GM21515 (cell line): ENCODE data around the gene MXD3.
"Not testable (repeated sequence)": the region's sequence is repeated elsewhere in the genome, so short reads cannot be mapped to it uniquely, and the experiment has no call there.

Experiments used
- ATAC-seq: cut with Tn5 transposase; IDR thresholded peaks from one replicate; pipeline ENCODE4 v1.9.1; 2021; ENCODE audit not compliant: unreplicated experiment

MXD3 gene

DNA sequence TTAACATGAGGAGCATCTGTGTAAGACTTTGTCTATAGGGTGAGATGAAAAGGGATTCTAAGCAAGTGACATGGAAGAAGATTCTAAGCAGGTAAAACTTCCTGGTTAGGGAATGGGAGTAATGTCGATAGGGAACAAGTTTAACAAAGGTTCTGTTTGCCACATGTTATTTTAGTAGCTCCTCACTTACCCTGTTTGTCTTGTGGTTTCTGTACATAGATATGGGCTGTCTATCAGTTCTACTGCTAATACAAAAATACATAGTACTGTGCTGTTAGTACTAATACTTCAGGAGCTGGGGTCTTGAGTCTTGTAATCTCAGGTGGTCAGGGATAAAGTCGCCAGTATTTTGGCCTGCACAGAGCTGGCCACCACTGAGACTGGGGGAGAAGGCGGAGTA lies 41.0 kb downstream of the MXD3 start:
- ATAC-seq, result no peak

DNA sequence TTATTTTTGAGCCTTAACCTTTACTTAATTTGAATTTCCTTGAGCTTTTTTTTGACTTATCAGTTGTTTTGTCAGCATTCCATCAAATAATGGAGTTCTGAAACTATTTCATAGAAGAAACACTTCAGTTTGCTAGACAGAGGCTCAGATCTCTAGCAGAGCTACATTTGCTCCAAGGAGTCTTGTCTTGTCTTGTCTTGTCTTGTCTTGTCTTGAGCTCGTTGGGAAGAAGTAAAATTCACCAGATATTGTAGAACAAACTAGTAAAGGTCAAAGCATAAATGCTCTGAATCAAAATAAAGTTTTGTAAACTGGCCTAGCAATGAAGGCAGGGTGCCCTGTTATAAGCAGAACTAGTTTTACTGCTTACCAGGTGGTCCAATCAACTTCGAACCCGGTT lies 41.7 kb downstream of the MXD3 start:
- ATAC-seq, result no peak

DNA sequence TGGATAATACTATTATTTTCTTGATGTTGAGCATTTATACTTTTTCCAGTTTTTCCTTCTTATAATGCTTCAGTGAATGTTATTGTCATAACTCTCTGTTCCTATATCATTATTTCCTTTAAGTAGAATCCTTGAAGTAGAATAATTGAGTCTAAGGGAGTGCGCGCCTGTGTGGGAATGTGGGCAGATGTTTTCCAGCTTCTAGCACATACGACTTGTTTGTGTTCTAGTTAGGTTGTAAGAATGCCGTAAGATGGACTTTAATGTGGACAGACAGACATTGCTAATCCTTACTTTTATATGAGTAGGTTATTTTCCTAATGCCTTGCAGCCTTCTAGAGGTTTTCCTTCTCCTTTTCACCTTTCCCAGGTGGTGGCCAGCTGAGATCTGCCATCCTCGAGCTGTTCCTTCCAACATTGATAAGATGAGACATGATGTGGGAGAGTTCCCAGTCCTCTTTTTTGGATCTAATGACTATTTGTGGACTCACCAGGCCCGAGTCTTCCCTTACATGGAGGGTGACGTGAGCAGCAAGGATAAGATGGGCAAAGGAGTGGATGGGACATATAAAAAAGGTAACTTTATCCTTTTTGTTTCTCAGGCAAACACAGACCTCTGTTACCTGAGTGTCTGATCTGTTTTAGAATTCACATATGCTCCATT lies 42.3 kb downstream of the MXD3 start:
- ATAC-seq, result no peak

DNA sequence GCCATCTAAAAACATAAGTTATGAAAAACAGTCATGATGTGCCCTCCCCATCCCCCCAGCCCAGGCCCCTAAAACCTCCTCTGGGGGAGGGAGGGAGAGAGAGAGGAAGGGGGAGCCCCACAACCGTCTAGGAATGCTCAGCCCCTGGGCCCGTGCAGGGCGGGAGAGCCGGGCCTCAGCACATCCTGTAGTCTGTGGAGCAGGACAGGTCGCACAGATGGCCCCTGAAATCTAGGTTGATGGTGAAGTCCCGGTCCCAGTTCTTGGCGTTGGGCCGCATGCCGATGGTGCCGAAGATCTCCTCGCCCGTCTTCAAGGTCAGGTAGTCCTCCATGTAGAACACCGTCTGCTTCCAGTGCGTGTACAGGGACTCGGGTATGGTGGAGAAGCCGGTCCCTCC lies 46.3 kb downstream of the MXD3 start:
- ATAC-seq, result no peak

DNA sequence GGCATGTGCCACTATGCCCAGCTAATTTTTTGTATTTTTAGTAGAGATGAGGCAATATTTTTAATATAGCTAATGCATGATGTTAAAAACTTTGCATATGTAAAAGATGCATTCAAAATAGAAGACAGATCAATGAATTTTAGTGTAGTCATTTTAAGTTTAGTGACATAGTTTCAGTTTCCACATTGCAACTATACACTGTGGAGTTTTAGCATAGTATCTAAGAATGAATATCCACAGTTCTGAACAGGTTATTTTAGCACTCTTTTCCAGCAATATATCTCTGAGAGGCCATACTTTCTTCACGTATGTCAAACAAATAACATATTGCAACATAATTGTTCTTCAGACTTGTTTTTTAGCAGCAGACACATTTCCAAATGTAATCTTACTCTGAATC lies 47.5 kb downstream of the MXD3 start:
- no peak for ATAC-seq

DNA sequence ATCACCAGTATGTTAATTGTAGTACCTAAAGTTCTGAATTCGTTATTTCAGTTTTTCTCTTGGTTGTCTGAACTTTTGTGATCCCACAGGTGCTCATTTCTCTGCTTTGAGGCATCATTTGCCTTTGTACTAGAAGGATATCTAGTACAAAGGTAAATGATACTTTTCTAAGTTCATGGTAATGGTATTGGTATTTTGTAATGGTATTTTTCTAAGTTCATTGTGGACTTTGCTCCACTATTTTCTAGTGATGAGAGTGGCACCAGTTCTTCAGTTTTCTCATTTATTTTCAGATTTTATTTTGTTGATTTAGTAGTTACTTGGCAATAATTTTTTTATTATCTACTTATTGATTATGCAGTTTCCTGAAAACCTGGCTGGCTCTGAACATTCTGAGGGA lies 50.2 kb downstream of the MXD3 start:
- no peak for ATAC-seq

DNA sequence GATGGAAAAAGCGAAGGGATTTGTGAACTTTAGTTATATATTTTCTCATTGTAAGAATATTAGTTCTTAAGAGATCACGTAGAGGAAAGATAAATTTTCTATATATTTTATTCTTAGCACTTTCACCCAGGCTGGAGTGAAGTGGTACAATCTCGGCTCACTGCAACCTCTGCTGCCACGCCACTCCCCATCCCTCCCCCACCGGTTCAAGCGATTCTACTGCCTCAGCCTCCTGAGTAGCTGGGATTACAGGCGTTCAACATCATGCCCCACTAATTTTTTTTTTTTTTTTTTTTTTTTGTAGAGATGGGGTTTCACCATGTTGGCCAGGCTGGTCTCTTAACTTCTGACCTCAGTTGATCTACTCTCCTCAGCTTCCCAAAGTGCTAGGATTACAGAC lies 50.7 kb downstream of the MXD3 start:
- ATAC-seq, result no peak

DNA sequence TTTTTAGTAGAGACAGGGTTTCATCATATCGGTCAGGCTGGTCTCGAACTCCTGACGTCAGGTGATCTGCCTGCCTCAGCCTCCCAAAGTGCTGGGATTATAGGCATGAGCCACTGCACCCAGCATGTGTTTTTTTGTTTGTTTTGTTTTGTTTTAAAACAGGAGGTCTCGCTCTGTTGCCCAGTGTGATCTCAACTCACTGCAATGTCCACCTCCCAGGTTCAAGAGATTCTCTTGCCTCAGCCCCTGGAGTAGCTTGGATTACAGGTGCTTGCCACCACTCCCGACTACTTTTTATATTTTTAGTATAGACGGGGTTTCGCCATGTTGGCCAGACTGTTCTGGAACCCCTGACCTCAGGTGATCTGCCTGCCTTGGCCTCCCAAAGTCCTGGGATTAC lies 53.0 kb downstream of the MXD3 start:
- not testable (repeated sequence) for ATAC-seq
